ACC112 (cell line): ENCODE data around the gene LHB.

Experiments used
- H2AFZ ChIP-seq: fragments of 200-600 bp; sonication (generic); one replicate; pipeline ENCODE4 v1.6.0; 2017; ENCODE audit warnings: antibody characterized with exemption, low read length; ENCODE audit not compliant: unreplicated experiment
- H3K27ac ChIP-seq: fragments of 200-600 bp; sonication (generic); 2 replicates; pipeline ENCODE4 v1.5.1; 2014; ENCODE audit warnings: low read depth, mild to moderate bottlenecking, antibody characterized with exemption, low read length, moderate library complexity
- H3K27me3 ChIP-seq: fragments of 200-600 bp; sonication (generic); 2 replicates; pipeline ENCODE4 v1.6.1; 2014; ENCODE audit warnings: mild to moderate bottlenecking, antibody characterized with exemption, low read length, moderate library complexity, mixed read lengths; ENCODE audit not compliant: insufficient read depth
- H3K36me3 ChIP-seq: fragments of 200-600 bp; sonication (generic); 2 replicates; pipeline ENCODE4 v1.6.1; 2016; ENCODE audit warnings: mild to moderate bottlenecking, antibody characterized with exemption, low read length, moderate library complexity, mixed read lengths; ENCODE audit not compliant: insufficient read depth
- H3K4me1 ChIP-seq: fragments of 200-600 bp; sonication (generic); one replicate; pipeline ENCODE4 v1.6.1; 2016; ENCODE audit warnings: low read length, mixed read lengths; ENCODE audit not compliant: insufficient read depth, unreplicated experiment, control insufficient read depth
- H3K4me3 ChIP-seq: fragments of 200-600 bp; sonication (generic); 2 replicates; pipeline ENCODE4 v1.5.1; 2014; ENCODE audit warnings: mild to moderate bottlenecking, low read depth, low read length
- H3K79me2 ChIP-seq: fragments of 200-600 bp; sonication (generic); one replicate; pipeline ENCODE4 v1.6.0; 2016; ENCODE audit warnings: low read length; ENCODE audit not compliant: control insufficient read depth, unreplicated experiment, insufficient read depth

The LHB gene

GRCh38 chr19:48991011-48991609 is 25.8 kb downstream of the LHB start:
- Histone ChIP-seq H3K4me3 (peak overlapping the region; percentile 91; the same call in 1 of the 2 replicates), H3K36me3 (0 out of 2 replicates have a peak, but pooled peaks cover 2% of the 10 kb centered on the region), H2AFZ (no peak overlapping the region), H3K79me2 (peaks cover 54% of the 10 kb centered on the region), H3K4me1 (peaks cover 8% of the 10 kb centered on the region), H3K27me3 (no peaks in the 10 kb centered on the region), H3K27ac (no peak overlapping the region)

- peaks cover 47% of the 10 kb centered on the region for H3K79me2 ChIP-seq
- H3K36me3 ChIP-seq: 0 out of 2 replicates have a peak, but pooled peaks cover 2% of the 10 kb centered on the region
- H3K4me1 ChIP-seq: peaks cover 8% of the 10 kb centered on the region
- no peak overlapping the region for H2AFZ ChIP-seq
- no peaks in the 10 kb centered on the region for H3K27me3 ChIP-seq
- no peak overlapping the region for H3K27ac ChIP-seq
- no peak overlapping the region for H3K4me3 ChIP-seq
Observed at GRCh38 chr19:48990400-48990799, 26.5 kb downstream of the LHB start.

- H3K36me3 ChIP-seq: 0 out of 2 replicates have a peak, but pooled peaks cover 2% of the 10 kb centered on the region
- no peak overlapping the region for H3K4me3 ChIP-seq
- H3K79me2 ChIP-seq: peaks cover 41% of the 10 kb centered on the region
- peaks cover 4% of the 10 kb centered on the region for H3K4me1 ChIP-seq
- no peak overlapping the region for H2AFZ ChIP-seq
- no peaks in the 10 kb centered on the region for H3K27me3 ChIP-seq
- no peak overlapping the region for H3K27ac ChIP-seq
Observed at GRCh38 chr19:48989701-48990291, 27.1 kb downstream of the LHB start.

- Histone ChIP-seq H3K4me3 (no peak overlapping the region), H3K36me3 (0 out of 2 replicates have a peak, but pooled peaks cover 2% of the 10 kb centered on the region), H3K79me2 (peaks cover 32% of the 10 kb centered on the region), H3K27me3 (no peaks in the 10 kb centered on the region), H2AFZ (no peak overlapping the region), H3K27ac (no peak overlapping the region), H3K4me1 (peaks cover 3% of the 10 kb centered on the region)
Observed at GRCh38 chr19:48988860-48989259, 28.0 kb downstream of the LHB start.

- Histone ChIP-seq H3K27me3 (no peaks in the 10 kb centered on the region), H3K4me1 (peaks cover 3% of the 10 kb centered on the region), H3K79me2 (peaks cover 31% of the 10 kb centered on the region), H3K36me3 (0 out of 2 replicates have a peak, but pooled peaks cover 2% of the 10 kb centered on the region), H3K4me3 (no peak overlapping the region), H2AFZ (no peak overlapping the region), H3K27ac (no peak overlapping the region)
Observed at GRCh38 chr19:48988286-48988685, 28.6 kb downstream of the LHB start.

- Histone ChIP-seq H3K4me1 (peaks cover 3% of the 10 kb centered on the region), H3K27me3 (no peaks in the 10 kb centered on the region), H3K27ac (no peak overlapping the region), H3K79me2 (peaks cover 24% of the 10 kb centered on the region), H3K4me3 (no peak overlapping the region), H2AFZ (no peak overlapping the region), H3K36me3 (0 out of 2 replicates have a peak, but pooled peaks cover 2% of the 10 kb centered on the region)
Observed at GRCh38 chr19:48987323-48987722, 29.6 kb downstream of the LHB start.

- Histone ChIP-seq H3K4me3 (no peak overlapping the region), H3K27me3 (no peaks in the 10 kb centered on the region), H3K79me2 (peaks cover 13% of the 10 kb centered on the region), H2AFZ (no peak overlapping the region), H3K27ac (no peak overlapping the region), H3K36me3 (0 out of 2 replicates have a peak, but pooled peaks cover 2% of the 10 kb centered on the region), H3K4me1 (peaks cover 3% of the 10 kb centered on the region)
Observed at GRCh38 chr19:48986211-48986610, 30.7 kb downstream of the LHB start.

GRCh38 chr19:48985711-48986110 is 31.2 kb downstream of the LHB start:
- H2AFZ ChIP-seq: no peak overlapping the region
- no peak overlapping the region for H3K4me3 ChIP-seq
- H3K4me1 ChIP-seq: no peaks in the 10 kb centered on the region
- no peak overlapping the region for H3K27ac ChIP-seq
- H3K27me3 ChIP-seq: no peaks in the 10 kb centered on the region
- H3K79me2 ChIP-seq: peaks cover 8% of the 10 kb centered on the region
- 0 out of 2 replicates have a peak, but pooled peaks cover 2% of the 10 kb centered on the region for H3K36me3 ChIP-seq

- H3K27me3 ChIP-seq: no peaks in the 10 kb centered on the region
- H3K4me1 ChIP-seq: no peaks in the 10 kb centered on the region
- 0 out of 2 replicates have a peak, but pooled peaks cover 10% of the 10 kb centered on the region for H3K36me3 ChIP-seq
- H3K79me2 ChIP-seq: no peaks in the 10 kb centered on the region
- H3K27ac ChIP-seq: no peak overlapping the region
- no peak overlapping the region for H3K4me3 ChIP-seq
- H2AFZ ChIP-seq: no peak overlapping the region
Observed at GRCh38 chr19:48982280-48982679, 34.6 kb downstream of the LHB start.

- Histone ChIP-seq H3K4me1 (no peaks in the 10 kb centered on the region), H2AFZ (no peak overlapping the region), H3K36me3 (0 out of 2 replicates have a peak, but pooled peaks cover 11% of the 10 kb centered on the region), H3K4me3 (no peak overlapping the region), H3K27ac (no peak overlapping the region), H3K79me2 (no peaks in the 10 kb centered on the region), H3K27me3 (no peaks in the 10 kb centered on the region)
Observed at GRCh38 chr19:48977061-48977460, 39.8 kb downstream of the LHB start.
